GM21381 (cell line): ENCODE results near the gene C9orf85.
A peak's percentile ranks its signal among the peaks of the same experiment; 100 is the strongest.
"Not testable (repeated sequence)": the region's sequence is repeated elsewhere in the genome, so short reads cannot be mapped to it uniquely, and the experiment has no call there.

Experiments
- ATAC-seq: cut with Tn5 transposase; IDR thresholded peaks from one replicate; pipeline ENCODE4 v1.9.1; 2021; ENCODE audit warnings: mild to moderate bottlenecking, moderate library complexity; ENCODE audit not compliant: unreplicated experiment

C9orf85 gene, protein sequence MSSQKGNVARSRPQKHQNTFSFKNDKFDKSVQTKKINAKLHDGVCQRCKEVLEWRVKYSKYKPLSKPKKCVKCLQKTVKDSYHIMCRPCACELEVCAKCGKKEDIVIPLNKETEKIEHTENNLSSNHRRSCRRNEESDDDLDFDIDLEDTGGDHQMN

GRCh38 chr9:71911061-71911907 is at the start of gene C9orf85, which contains the start of gene ABHD17B:
C9orf85 (plus strand) TSS chr9:71911639; CDS start chr9:71911735, 96 bp downstream.
ABHD17B (minus strand) TSS chr9:71911193; CDS start chr9:71875080, 36,113 bp downstream.
- peak; percentile 91 for ATAC-seq

- no peak for ATAC-seq
Observed at GRCh38 chr9:71863631-71864030, 47.8 kb upstream of the C9orf85 start.

GRCh38 chr9:71875345-71875744 is 36.1 kb upstream of the C9orf85 start:
- no peak for ATAC-seq

- ATAC-seq = no peak
Observed at GRCh38 chr9:71876106-71876505, 35.3 kb upstream of the C9orf85 start.

DNA sequence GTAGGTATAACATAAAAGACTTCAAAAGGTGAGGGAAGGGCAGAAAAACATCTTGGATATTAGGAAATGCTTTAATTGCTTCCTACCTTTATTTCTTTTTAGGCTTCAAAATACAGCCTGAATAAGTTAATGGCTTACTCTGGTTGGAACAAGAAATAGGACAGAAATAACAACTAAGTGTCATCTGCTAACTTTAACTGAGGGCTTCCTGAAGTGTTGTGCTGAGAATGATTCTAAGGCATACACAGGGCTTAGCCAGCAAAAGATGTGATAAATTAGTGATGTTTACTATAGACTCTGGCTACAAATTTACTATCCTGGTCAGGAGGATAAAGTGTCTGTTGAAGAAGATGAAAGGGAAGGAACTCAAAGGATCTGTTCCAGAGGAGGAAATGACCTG is 34.6 kb upstream of the C9orf85 start:
- ATAC-seq = no peak

DNA sequence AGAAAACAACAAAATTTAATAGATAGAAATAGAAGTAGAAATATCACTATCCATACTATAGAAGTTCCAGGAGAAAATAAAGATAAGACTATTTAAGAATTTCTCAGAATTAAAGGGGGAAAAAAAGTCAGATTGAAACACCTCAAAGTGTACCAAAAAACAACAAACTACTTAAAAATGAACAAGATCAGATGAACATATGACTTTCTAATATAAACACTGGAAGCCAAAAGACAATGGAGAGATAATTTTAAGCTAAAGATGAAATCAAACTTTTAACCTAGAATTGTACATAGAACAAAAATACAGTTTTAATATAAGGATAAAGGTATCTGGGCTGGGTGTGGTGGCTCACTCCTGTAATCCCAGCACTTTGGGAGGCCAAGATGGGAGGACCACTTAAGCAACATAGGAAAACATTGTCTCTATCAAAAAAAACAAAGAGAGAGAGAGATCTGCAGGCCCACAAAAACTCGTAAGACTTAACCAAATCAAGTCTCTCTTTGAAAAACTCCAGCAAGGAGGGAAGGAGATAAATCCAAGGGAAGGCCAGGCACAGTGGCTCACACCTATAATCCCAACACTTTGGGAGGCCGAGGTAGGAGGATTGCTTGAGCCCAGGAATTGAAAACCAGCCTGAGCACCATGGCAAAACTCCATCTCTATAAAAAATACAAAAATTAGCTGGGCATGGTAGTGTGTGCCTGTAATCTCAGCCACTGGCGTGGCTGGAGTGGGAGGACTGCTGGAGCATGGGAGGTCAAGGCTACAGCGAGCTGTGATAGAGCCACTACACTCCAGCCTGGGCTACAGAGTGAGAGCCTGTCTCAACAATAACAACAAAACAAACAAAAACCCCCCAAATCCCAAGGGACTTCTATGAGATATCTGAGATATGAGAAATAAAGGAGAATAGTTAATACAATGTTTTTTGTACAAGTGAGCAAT is 32.8 kb upstream of the C9orf85 start:
- ATAC-seq = no peak

GRCh38 chr9:71879644-71880174 is 31.7 kb upstream of the C9orf85 start:
- ATAC-seq = no peak

DNA sequence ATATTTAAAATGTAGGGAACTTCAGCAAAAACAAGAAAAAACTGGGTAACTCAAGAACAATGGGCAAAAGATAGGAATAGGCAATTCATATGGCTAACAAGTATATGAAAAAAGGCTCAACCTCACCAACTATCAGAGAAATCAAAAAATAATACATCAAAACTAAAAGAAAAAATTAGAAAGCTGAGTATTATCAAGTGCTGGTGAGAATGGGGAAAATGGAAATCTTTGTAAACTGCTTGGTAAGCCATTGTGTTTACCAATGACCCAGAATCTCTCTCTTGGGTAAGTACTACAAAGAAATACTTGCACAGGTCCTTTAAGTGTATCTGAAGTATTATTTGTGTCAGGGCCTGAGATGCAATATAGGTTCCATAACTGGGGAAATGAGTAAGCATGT is 27.4 kb upstream of the C9orf85 start:
- no peak for ATAC-seq

GRCh38 chr9:71885467-71885866 is 26.0 kb upstream of the C9orf85 start:
- ATAC-seq = no peak

DNA sequence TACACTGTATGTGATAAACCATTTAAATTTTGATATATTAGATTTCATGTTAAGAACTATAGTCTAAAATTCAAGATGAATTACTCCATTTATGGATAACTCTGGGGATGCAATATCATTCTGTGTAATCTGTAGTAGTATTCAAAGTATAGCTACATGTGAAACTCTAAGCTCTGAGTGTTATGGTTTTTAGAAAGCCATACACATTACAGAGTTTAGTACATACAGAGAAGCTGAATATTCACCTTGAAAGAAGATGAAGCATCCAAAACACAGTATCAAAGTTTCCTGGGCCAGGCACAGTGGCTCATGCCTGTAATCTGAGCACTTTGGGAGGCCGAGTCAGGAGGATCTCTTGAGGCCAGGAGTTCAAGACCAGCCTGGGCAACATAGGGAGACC is 25.4 kb upstream of the C9orf85 start:
- ATAC-seq = no peak

DNA sequence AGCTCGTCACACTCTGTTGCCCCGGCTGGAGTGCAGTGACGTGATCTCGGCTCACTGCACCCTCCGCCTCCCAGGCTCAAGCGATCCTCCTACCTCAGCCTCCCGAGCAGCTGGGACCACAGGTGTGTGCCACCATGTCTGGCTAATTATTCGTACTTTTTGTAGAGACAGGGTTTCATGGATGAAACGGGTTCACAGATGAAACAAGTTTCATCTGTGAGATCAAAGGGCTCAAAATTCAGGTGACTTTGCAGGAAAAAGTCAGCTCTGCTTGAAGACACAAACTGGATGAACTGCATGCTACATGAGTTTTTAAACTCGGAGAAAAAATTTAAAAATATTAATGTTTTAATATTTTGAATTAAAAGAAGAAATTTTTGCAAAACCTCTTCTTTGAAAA is 24.9 kb upstream of the C9orf85 start:
- no peak for ATAC-seq

- ATAC-seq = no peak
Observed at GRCh38 chr9:71887362-71887761, 24.1 kb upstream of the C9orf85 start.

GRCh38 chr9:71890042-71890679 is 21.3 kb upstream of the C9orf85 start:
- no peak for ATAC-seq

DNA sequence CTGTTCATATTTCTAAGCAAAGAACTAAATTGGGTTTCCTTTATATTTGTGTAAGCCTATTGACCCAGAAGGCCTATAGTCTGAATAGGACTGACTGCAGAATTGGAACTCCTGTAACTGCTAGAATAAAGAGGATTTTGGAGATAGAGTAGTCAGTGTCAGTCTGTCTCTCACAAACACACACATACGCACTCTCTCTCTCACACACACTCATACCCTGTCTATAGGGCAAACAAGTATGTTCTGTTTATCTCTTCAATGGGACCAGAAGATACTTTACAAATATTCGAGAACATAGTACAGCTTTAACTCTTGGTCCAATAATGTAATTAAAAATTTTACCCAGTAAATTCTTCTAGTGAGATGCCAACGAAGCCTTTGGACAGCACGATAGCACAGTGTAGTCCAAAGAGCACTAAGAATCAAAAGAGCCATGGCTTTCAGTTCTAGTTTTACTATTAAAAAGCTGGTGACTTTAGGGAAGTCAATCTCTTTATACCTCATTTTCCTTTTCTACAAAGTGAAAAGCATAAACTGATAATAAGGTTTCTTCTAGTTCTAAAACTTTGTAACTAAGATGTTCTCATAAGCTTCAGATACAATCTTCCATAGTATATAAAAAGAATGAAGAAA is 19.8 kb upstream of the C9orf85 start:
- peak; percentile 41 for ATAC-seq

- ATAC-seq = peak; percentile 50
Observed at GRCh38 chr9:71895117-71895516, 16.3 kb upstream of the C9orf85 start.

GRCh38 chr9:71895955-71896354 is 15.5 kb upstream of the C9orf85 start:
- ATAC-seq = no peak

DNA sequence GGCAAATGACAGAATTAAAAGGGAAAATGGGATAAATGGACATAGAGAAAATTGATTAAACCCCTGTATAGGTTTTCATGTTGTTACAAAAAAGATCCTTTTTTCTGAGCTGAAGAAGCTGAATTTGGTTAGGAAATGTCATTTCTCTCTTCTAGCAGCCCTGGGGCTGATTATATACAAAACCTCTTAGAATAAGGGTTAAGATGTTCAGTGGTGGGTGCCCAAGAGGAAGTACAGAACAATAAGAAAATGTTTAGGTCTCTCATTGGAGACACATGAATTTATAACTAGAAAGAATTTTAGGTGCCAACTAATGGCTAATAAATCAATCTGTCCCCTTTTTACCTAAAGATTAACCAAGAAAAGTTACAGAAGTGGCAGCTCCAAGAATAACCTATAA is 14.7 kb upstream of the C9orf85 start:
- ATAC-seq = no peak

DNA sequence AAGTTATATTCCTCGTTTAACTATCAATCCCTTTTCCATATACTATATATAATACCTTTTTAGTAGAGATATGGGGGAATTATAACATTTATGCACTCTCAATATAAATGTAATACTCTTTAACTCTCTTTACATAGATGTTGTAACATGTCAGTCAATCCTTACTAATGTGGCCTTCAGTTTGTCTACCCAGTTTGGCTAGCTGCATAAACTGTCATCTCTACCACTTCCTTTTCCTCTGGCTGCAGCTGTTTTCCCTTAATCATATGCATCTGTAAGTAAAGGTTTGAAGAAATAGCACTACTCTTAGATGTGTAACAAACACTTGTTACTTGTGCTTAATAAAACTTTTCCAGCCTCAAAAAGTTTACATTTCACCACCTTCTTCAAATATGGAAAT is 13.9 kb upstream of the C9orf85 start:
- ATAC-seq = peak; percentile 49

DNA sequence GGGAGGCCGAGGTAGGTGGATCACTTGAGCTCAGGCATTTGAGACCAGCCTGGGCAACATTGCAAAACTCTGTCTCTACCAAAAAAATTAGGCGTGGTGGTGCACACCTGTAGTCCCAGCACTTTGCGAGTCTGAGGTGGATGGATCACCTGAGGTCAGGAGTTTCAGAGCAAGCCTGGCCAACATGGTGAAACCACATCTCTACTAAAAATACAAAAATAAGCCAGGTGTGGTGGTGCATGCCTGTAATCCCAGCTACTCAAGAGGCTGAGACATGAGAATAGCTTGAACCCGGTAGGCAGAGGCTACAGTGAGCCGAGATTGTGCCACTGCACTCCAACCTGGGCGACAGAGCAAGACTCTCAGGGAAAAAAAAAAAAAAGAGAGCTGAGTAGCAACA is 12.7 kb upstream of the C9orf85 start:
- ATAC-seq = not testable (repeated sequence)
